Measurements from ENCODE around the gene NDUFAF4. TPM values are rescaled to one million over a fixed set of nuclear protein-coding genes. Genes with fewer than 3 reads are reported as not detected.

The NDUFAF4 gene
- total and polyA plus RNA-seq, 4 donors: 9.7 to 38.7 (median 15.9) TPM

- no peak overlapping the region for H3K4me3 ChIP-seq
- no peaks in the 10 kb centered on the region for H3K4me1 ChIP-seq (ENCODE audit: control insufficient read depth in 5 of 5, insufficient read depth in 5 of 5, low read length in 5 of 5)
- H3K27ac ChIP-seq (ENCODE audit: low read depth in 1 of 2, low read length in 1 of 2): no peak overlapping the region
- DNase-seq (no peak), ATAC-seq (ENCODE audit: insufficient read depth, low FRiP score) (no peak)
- no peak for TF ChIP-seq CTCF (IDR thresholded peaks at IDR 0.05; ENCODE audit: control extremely low read depth, extremely low read depth)
- peaks cover 0 to 5% (median 5%) of the 10 kb centered on the region in 3 donors for H3K27me3 ChIP-seq (ENCODE audit: control insufficient read depth in 3 of 3, insufficient read depth in 3 of 3, low read length in 2 of 3)
- no peaks in the 10 kb centered on the region for H3K9me3 ChIP-seq (ENCODE audit: control insufficient read depth in 4 of 4, insufficient read depth in 3 of 4, low read length in 3 of 4)
- 74 to 89% methylated on average over 4 of the region's 4 CpGs for WGBS, 2 donors
- H3K36me3 ChIP-seq (ENCODE audit: control insufficient read depth in 4 of 4, insufficient read depth in 4 of 4, low read length in 4 of 4): no peaks in the 10 kb centered on the region
- no peak overlapping the region for H3K9ac ChIP-seq (ENCODE audit: insufficient read depth in 1 of 2, low read length in 2 of 2)
Observed at GRCh38 chr6:96934087-96934486, 36.4 kb upstream of the NDUFAF4 start.

- 73 to 79% methylated on average over 2 of the region's 2 CpGs for WGBS, 2 donors
- no peak overlapping the region for H3K27ac ChIP-seq (ENCODE audit: low read depth in 1 of 2, low read length in 1 of 2)
- H3K4me1 ChIP-seq (ENCODE audit: control insufficient read depth in 5 of 5, insufficient read depth in 5 of 5, low read length in 5 of 5): no peaks in the 10 kb centered on the region
- H3K36me3 ChIP-seq (ENCODE audit: control insufficient read depth in 4 of 4, insufficient read depth in 4 of 4, low read length in 4 of 4): no peaks in the 10 kb centered on the region
- DNase-seq (no peak), ATAC-seq (ENCODE audit: insufficient read depth, low FRiP score) (no peak)
- H3K27me3 ChIP-seq (ENCODE audit: control insufficient read depth in 3 of 3, insufficient read depth in 3 of 3, low read length in 2 of 3): peaks cover 0 to 10% (median 8%) of the 10 kb centered on the region in 3 donors
- H3K9ac ChIP-seq (ENCODE audit: insufficient read depth in 1 of 2, low read length in 2 of 2): no peak overlapping the region
- no peak for TF ChIP-seq CTCF (IDR thresholded peaks at IDR 0.05; ENCODE audit: control extremely low read depth, extremely low read depth)
- H3K9me3 ChIP-seq (ENCODE audit: control insufficient read depth in 4 of 4, insufficient read depth in 3 of 4, low read length in 3 of 4): no peaks in the 10 kb centered on the region
- no peak overlapping the region for H3K4me3 ChIP-seq
Observed at GRCh38 chr6:96931198-96931597, 33.5 kb upstream of the NDUFAF4 start.

- Histone ChIP-seq H3K4me1 (ENCODE audit: control insufficient read depth in 5 of 5, insufficient read depth in 5 of 5, low read length in 5 of 5) (peaks cover 0 to 4% (median 0%) of the 10 kb centered on the region in 5 donors), H3K36me3 (ENCODE audit: control insufficient read depth in 4 of 4, insufficient read depth in 4 of 4, low read length in 4 of 4) (no peaks in the 10 kb centered on the region), H3K9ac (ENCODE audit: insufficient read depth in 1 of 2, low read length in 2 of 2) (no peak overlapping the region), H3K27me3 (ENCODE audit: control insufficient read depth in 3 of 3, insufficient read depth in 3 of 3, low read length in 2 of 3) (peaks cover 0 to 20% (median 16%) of the 10 kb centered on the region in 3 donors), H3K9me3 (ENCODE audit: control insufficient read depth in 4 of 4, insufficient read depth in 3 of 4, low read length in 3 of 4) (no peaks in the 10 kb centered on the region), H3K4me3 (no peak overlapping the region), H3K27ac (ENCODE audit: low read depth in 1 of 2, low read length in 1 of 2) (no peak overlapping the region)
- 55 to 74% methylated on average over 2 of the region's 2 CpGs for WGBS, 2 donors
- TF ChIP-seq CTCF (IDR thresholded peaks at IDR 0.05; ENCODE audit: control extremely low read depth, extremely low read depth): no peak
- ATAC-seq (ENCODE audit: insufficient read depth, low FRiP score): no peak
- no peak for DNase-seq
Observed at GRCh38 chr6:96929741-96930140, 32.0 kb upstream of the NDUFAF4 start.

GRCh38 chr6:96927660-96928059 lies 30.0 kb upstream of the NDUFAF4 start:
- no peak for DNase-seq
- peaks cover 0 to 8% (median 0%) of the 10 kb centered on the region in 5 donors for H3K4me1 ChIP-seq (ENCODE audit: control insufficient read depth in 5 of 5, insufficient read depth in 5 of 5, low read length in 5 of 5)

More at GRCh38 chr6:96927660-96928059, 30.0 kb upstream of the NDUFAF4 start:
- WGBS, 2 donors: 81 to 93% methylated on average over 4 of the region's 4 CpGs
- no peaks in the 10 kb centered on the region for H3K9me3 ChIP-seq (ENCODE audit: control insufficient read depth in 4 of 4, insufficient read depth in 3 of 4, low read length in 3 of 4)
- ATAC-seq (ENCODE audit: insufficient read depth, low FRiP score): no peak
- no peak overlapping the region for H3K9ac ChIP-seq (ENCODE audit: insufficient read depth in 1 of 2, low read length in 2 of 2)
- H3K36me3 ChIP-seq (ENCODE audit: control insufficient read depth in 4 of 4, insufficient read depth in 4 of 4, low read length in 4 of 4): no peaks in the 10 kb centered on the region
- H3K4me3 ChIP-seq: no peak overlapping the region
- no peak for TF ChIP-seq CTCF (IDR thresholded peaks at IDR 0.05; ENCODE audit: control extremely low read depth, extremely low read depth)
- H3K27ac ChIP-seq (ENCODE audit: low read depth in 1 of 2, low read length in 1 of 2): no peak overlapping the region
- H3K27me3 ChIP-seq (ENCODE audit: control insufficient read depth in 3 of 3, insufficient read depth in 3 of 3, low read length in 2 of 3): peaks cover 0 to 21% (median 20%) of the 10 kb centered on the region in 3 donors

Data from lung (tissue), 12 donors.